Breast epithelium (tissue), 4 donors: ENCODE results near the gene PRXL2B. TPM values are rescaled to one million over a fixed set of nuclear protein-coding genes. Genes with fewer than 3 reads are reported as not detected.

Experiments used
- DNase-seq, 2 donors: peaks; one replicate each; pipeline ENCODE4 v3.0.0-alpha.2; 2019; ENCODE audit warnings: low spot score in 2 of 2
- H3K27ac ChIP-seq, 2 donors: fragments of 200-600 bp; sonication (generic) in 1 of 2; one replicate each; pipeline ENCODE4 v1.5.1; 2016 to 2019; ENCODE audit warnings: mild to moderate bottlenecking in 1 of 2
- H3K27me3 ChIP-seq, 2 donors: fragments of 200-600 bp; sonication (generic) in 1 of 2; one replicate each; pipeline versions ENCODE4 v1.5.1 to v1.6.0; 2017 to 2019; ENCODE audit warnings: control low read depth in 1 of 2, mild to moderate bottlenecking in 1 of 2
- H3K36me3 ChIP-seq: fragments of 200-600 bp; one replicate; pipeline ENCODE4 v1.5.1; 2019
- H3K4me1 ChIP-seq, 2 donors: fragments of 200-600 bp; sonication (generic); one replicate each; pipeline ENCODE4 v1.5.1; 2016 to 2019; ENCODE audit warnings: control low read depth in 1 of 2
- H3K4me3 ChIP-seq, 3 donors: fragments of 200-600 bp; sonication (generic); 1 replicate in 2 of 3; 2 replicates in 1 of 3; pipeline ENCODE4 v1.5.1; 2016 to 2019; ENCODE audit warnings: mild to moderate bottlenecking in 3 of 3, moderate library complexity in 2 of 3
- H3K9me3 ChIP-seq, 2 donors: fragments of 200-600 bp; sonication (generic) in 1 of 2; one replicate each; pipeline ENCODE4 v1.5.1; 2016 to 2019; ENCODE audit warnings: control low read depth in 1 of 2
- POLR2A ChIP-seq: fragments of 450-650 bp; IDR thresholded peaks from one replicate; pipeline ENCODE4 v1.6.1; 2016; ENCODE audit warnings: antibody characterized with exemption, mild to moderate bottlenecking, moderate library complexity
- POLR2AphosphoS5 ChIP-seq, 3 donors: sonication (generic); formaldehyde crosslinking; IDR thresholded peaks; one replicate each; pipeline ENCODE4 v1.6.1; 2017; ENCODE audit warnings: antibody characterized with exemption in 3 of 3
- intact Hi-C: fragments of 100-400 bp; cut with DNase I; formaldehyde crosslinking; loops from one replicate; pipeline ENCODE4 v1.15.1; 2023; ENCODE audit warnings: low total_unique reads
- total RNA-seq, 3 donors: library from RNA; depleted of rRNA; stranded (reverse); fragments of >200 nt; gene quantifications; one replicate each; pipeline ENCODE4 v1.1.0, GENCODE V29; 2016
- TF ChIP-seq, protein P1 (sequence below), 3 donors: fragments of 450-650 bp; IDR thresholded peaks; one replicate each; pipeline ENCODE4 v1.5.1; 2016 to 2017; ENCODE audit warnings: antibody characterized with exemption in 3 of 3, mild to moderate bottlenecking in 3 of 3, moderate library complexity in 3 of 3

The PRXL2B gene
- total RNA-seq, 3 donors from 2014 or later = 4.8 to 15.8 (median 14.4) TPM

DNA sequence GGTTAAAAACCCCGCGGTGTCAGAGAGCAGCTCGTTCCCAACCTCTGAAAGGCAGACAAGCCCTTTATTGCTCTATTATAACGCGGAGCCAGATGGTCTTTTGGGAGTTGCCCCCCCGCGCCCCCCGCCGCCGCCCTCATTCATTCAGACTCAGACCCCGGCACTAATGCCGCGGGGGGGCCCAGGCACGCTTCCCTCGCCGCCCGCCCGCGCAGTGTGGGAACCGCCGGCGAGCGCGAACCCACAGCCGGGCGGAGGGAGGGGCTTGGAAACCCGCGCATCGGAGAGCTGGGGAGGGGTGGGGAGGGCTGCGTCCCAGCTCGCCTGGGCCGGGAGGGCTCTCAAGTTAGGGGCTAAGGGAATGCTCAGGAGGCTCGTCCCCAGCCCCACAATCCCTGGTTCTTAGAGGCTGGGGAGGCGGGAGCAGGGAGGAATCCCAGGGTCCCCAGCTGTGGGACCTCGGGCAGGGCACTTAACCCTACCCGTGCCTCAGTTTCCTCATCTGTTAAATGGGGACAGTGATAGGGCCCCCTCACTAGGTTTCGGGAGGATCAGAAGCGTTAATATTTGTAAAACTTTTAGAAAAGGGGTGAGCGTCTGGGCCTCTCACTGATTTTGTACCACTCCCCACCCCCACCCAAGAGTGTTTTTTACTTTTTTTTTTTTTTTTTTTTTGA, 45.6 kb upstream of the PRXL2B start:
- H3K4me3 ChIP-seq = peak overlapping the region in 1 of 3 donors; percentile 15
- DNase-seq = no peak
- intact Hi-C loops = no loop called here
- peaks cover 14 to 16% of the 10 kb centered on the region in 2 donors for H3K4me1 ChIP-seq
- H3K36me3 ChIP-seq = no peaks in the 10 kb centered on the region
- no peak overlapping the region for H3K27ac ChIP-seq
- peaks cover 5 to 34% of the 10 kb centered on the region in 2 donors for H3K27me3 ChIP-seq
- TF ChIP-seq, protein P1, sequence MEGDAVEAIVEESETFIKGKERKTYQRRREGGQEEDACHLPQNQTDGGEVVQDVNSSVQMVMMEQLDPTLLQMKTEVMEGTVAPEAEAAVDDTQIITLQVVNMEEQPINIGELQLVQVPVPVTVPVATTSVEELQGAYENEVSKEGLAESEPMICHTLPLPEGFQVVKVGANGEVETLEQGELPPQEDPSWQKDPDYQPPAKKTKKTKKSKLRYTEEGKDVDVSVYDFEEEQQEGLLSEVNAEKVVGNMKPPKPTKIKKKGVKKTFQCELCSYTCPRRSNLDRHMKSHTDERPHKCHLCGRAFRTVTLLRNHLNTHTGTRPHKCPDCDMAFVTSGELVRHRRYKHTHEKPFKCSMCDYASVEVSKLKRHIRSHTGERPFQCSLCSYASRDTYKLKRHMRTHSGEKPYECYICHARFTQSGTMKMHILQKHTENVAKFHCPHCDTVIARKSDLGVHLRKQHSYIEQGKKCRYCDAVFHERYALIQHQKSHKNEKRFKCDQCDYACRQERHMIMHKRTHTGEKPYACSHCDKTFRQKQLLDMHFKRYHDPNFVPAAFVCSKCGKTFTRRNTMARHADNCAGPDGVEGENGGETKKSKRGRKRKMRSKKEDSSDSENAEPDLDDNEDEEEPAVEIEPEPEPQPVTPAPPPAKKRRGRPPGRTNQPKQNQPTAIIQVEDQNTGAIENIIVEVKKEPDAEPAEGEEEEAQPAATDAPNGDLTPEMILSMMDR (IDR thresholded peaks at IDR 0.05) = no peak
- no peak for TF ChIP-seq POLR2AphosphoS5 (IDR thresholded peaks at IDR 0.05)
- H3K9me3 ChIP-seq = no peaks in the 10 kb centered on the region

DNA sequence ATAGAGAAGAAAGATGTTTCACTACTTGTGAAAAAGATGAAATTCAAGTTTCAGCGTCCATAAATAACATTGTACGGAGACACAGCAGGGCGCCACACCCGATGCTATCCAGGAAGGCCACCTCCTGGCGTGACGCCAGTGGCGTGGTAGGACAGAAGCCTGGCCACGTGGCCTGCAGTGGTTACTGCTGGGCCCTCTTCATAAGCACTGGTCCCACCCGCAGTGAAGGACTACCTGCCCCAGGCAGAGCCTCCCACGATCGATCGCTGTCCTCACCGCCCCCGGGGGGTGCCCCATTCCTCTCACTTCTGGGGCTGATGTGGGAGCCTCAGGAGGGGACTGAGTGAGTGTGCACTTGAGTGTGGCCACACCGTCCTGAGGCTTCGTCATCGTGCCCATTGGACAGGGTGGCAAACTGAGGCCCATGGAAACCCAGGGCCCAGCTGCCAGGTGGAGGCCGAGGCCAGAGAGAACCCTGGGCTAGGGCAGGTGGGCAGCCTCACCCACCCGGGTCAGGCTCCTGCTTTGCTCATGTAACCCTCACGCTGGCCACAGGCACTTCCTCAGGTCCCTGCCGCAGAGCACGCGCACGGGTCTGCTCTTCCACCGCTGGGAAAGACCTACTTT, 44.8 kb upstream of the PRXL2B start:
- H3K4me3 ChIP-seq = no peak overlapping the region
- H3K36me3 ChIP-seq = no peaks in the 10 kb centered on the region
- peaks cover 5 to 28% of the 10 kb centered on the region in 2 donors for H3K27me3 ChIP-seq
- TF ChIP-seq, protein P1 (IDR thresholded peaks at IDR 0.05) = no peak
- TF ChIP-seq POLR2A (no peak), POLR2AphosphoS5 (IDR thresholded peaks at IDR 0.05) (no peak)
- DNase-seq = peak in 1 of 2 donors; percentile 68
- H3K9me3 ChIP-seq = no peaks in the 10 kb centered on the region
- peaks cover 14 to 23% of the 10 kb centered on the region in 2 donors for H3K4me1 ChIP-seq
- intact Hi-C loops = no loop called here
- no peak overlapping the region for H3K27ac ChIP-seq

DNA sequence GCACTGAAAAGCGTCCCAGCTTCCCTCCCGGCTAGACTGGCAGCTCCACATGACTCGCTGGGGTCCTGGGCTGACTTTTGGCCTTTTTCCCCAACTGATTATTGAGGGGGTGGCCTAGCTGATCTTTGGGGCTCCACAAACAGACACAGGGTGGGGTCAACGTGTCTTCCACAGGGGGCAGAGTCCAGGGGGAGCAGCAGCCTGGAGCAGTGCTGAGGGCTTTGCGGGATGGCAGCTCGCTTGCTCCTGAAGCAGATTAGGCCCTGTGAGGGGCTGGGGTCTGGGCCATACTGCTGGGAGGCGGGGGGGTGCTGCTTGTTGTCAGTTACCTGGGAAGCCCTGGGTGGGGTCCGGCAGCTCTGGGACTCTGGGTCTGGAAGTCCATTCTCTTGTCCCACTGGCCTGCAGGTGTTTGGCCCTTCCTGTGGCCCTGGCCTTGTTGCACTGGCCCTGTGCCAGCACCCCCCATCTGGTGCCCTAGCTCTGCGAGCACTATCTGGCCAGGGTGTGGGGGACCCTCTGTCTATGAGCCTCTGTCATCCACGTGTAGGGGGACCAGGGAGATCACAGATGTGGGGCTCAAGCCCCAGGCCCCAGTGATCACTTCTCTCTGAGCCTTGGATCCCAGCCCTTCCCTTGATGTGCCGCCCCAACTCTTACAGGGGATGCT, 44.2 kb upstream of the PRXL2B start:
- Histone ChIP-seq H3K9me3 (no peaks in the 10 kb centered on the region), H3K27me3 (peaks cover 5 to 25% of the 10 kb centered on the region in 2 donors), H3K4me1 (peaks cover 18 to 27% of the 10 kb centered on the region in 2 donors), H3K27ac (no peak overlapping the region), H3K4me3 (no peak overlapping the region), H3K36me3 (no peaks in the 10 kb centered on the region)
- intact Hi-C loops = no loop called here
- DNase-seq = no peak
- TF ChIP-seq POLR2A (no peak), POLR2AphosphoS5 (IDR thresholded peaks at IDR 0.05) (no peak)
- TF ChIP-seq, protein P1 (IDR thresholded peaks at IDR 0.05) = no peak

DNA sequence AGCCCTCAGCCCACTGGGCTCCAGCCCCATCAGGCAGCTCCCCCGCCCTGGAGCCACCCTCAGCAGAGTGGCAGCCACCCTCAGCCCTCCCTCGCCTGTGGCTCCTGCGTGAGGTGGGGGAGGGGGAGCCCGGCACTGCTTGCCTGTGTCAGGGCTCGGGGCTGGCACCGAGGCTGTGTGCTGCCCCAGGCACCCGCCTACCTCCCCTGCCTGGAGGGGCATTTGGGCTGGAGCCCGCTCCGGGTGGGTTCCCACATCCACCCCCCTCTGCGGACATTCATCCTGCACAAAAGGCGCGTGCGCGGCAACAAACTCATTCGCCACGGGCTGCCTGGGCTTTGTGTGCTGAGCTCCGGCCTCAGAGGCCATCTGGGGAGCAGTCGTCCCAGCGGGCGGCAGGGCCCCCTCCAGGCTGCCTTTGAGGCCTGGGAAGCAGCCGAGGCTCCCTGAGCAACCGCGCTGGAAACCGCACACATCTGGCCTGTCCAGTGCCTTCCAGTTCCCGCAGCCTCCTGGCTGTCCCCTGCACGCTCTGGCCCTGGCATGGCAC, 43.0 kb upstream of the PRXL2B start:
- Histone ChIP-seq H3K36me3 (no peaks in the 10 kb centered on the region), H3K4me3 (peak overlapping the region in 1 of 3 donors; percentile 46), H3K27ac (no peak overlapping the region), H3K27me3 (peaks cover 5 to 15% of the 10 kb centered on the region in 2 donors), H3K4me1 (peaks cover 27% of the 10 kb centered on the region in 2 donors), H3K9me3 (no peaks in the 10 kb centered on the region)
- no peak for TF ChIP-seq POLR2AphosphoS5 (IDR thresholded peaks at IDR 0.05)
- TF ChIP-seq, protein P1 (IDR thresholded peaks at IDR 0.05) = no peak
- no peak for TF ChIP-seq POLR2A
- intact Hi-C loops = no loop called here
- DNase-seq = no peak
